ENCODE results near the gene QKI.
"Not testable (repeated sequence)": the region's sequence is repeated elsewhere in the genome, so short reads cannot be mapped to it uniquely, and the experiment has no call there.

QKI gene

DNA sequence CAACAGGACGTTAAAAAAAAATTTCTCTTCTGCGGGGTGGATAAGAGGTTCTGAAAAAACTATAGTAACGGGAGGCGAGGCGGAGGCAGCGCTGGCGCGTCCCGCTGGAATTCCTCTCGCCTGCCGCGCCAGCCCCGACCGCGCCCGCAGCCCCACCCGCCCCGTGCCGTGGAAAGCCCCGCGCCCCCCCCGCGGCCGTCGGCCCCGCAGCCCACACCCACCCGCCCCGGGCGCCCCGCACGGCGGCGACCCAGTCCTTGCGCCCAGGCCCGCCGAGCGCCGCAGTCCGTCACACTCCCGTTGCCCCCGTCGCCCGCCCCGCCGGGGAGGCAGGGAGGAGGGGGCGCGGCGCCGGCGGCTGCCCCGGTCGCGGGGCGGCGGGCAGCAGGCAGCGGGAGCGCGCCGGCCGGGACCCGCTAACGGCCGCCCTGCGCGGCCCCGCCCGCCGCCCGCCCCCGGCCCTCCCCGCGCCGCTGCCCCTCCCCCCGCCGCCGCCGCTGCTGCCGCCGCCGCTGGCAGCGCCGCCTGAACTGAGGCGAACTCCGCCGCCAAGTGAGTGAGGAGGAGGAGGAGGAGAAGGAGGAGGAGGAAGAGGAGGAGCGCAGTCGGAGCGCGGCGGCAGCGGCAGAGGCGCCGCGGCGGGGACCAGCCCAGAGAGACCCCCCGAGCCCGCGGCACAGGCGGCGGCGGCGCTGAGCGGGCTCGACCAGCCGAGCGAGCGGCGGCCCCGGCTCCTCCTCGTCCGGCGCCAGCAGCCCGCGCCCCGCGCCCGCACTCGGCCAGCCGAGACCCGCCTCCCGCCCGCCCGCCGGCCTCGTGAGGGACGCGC, at the start of gene QKI:
QKI (plus strand) TSS at position 602 of the 829 bp plus-strand sequence. CDS start 476 bp downstream, outside the sequence.
- peak; percentile 83 for DNase-seq (ENCODE audit: low read depth)

DNA sequence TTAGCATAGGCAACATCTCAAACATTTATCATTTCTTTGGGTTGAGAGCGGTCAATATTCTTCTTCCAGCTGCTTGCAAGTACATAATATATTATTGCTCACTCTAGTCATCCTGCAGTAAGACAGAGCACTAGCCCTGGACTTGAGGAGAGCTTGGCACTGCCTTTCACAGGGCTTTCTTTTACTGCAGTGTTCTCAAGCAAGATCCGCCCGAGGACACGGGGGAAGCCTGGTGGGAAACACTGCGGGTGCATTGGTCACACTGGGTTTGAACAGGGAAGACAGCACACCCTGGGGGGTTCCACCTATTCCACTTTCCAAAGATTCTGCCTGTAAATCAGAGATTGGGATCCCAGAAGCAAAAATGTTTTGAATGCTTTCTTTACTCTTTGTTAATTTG, 48.2 kb upstream of the QKI start:
- no peak for DNase-seq (ENCODE audit: low read depth)

DNA sequence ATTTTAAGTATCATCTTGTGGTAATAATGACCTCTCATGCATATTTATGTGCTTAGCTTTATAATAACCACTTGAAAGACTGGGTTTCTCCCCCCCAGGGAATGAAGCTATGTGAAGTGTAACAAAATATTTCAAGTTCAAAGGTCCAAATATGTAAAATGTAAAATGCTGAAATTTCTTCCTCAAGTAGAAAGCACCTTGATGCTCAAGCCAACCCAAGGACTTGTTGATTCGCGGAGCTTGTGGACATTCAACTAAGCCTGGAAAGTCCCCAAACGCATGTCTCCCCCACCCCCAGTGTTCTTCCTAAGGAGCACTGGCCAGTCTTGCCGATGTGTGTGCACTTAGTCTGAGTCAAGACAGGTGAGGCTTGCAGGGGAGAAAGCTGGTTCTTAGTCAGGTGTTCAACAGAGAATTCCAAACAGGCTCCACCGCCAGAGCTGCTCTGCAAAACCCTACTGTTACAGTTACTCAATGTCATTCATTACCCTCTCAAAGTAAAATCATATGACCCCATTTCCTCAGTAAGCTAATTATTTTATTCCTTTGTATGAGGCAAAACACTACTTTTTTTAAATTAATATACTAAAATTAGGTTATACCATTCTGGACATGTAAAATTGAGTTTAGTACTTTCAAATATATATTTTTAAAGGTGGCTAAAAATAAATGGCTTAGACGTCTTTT, 46.9 kb upstream of the QKI start:
- no peak for DNase-seq (ENCODE audit: low read depth)

DNA sequence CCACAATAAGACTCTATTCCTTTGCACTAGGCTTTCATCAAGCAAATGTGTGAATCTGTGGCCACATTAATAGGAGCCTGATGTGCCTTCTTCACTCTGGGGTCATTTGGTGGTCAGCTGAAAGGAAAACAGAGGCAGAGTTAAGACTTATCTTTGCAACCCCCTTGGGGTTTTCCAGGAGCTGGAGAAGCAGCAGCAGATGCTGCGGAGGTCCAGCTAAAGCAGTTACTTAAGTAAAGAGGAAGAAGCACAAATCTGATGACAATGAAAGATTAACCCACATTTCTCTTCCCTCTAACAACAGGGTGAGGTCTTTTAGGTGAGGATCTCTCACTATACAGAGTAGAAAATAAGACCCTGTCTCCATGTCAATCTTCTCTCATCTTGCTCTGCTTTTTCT, 45.4 kb upstream of the QKI start:
- no peak for DNase-seq (ENCODE audit: low read depth)

DNA sequence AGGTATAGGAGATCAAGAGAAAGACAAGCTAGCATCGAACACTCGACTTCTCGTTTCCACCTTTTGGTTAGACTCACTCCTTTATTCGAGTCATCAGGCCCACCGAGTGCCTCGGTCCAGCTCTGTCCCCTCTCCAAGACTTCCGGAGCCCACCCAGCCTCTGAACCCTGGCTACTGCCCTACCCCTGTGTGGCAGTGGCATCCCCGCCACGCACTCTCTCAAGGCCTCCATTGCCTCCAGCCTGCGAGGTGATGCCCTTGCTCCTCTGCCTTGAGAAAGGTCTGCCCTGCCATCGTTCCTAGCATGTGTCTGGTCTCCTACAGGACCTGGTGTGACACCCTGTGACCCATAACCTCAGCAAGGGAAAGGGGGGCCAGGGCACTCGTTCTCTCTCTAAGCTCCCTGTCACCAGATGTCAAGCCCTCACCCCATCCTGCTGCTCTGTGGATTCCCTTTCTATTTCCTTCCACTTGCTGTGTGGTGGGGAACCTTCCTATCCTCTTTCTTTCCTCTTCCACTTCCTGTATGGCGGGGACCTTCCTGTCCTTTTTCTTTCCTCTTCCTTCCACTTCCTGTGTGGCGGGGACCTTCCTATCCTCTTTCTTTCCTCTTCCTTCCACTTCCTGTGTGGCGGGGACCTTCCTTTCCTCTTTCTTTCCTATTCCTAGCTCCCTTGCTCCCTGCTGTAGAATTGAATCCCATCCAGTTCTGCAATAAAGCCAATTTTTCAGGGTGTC, 44.7 kb upstream of the QKI start:
- DNase-seq (ENCODE audit: low read depth), result no peak

DNA sequence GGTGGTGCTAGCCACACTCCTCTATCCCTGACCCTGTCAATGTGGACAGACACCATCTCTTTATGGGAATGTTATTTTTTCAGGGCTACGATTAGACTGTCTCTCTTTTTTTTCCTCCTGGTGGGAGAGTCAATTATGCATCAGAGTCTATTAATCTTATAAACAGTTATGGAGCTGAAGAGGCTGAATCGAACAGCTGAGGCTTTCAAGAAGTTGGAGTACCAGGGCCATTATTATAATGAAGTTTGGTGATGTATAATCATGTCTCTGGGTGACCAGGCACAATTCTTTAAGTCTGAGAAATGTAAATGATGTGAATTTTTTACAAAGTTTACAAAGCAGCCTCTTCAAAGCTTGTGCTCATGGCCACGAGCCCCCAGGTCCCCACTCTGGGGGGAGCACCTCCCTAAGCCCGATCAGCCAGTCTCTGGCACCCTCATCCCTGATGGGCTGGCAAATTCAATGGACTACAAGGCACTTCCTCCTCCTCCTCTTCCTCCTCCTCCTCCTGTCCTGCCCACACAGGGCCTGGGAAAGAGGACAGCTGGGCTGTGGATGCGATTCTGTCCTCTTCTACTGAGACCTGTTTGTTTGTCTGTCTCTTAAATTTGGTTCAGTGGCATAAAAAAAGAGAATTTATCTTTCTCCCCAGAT, 43.9 kb upstream of the QKI start:
- no peak for DNase-seq (ENCODE audit: low read depth)

DNA sequence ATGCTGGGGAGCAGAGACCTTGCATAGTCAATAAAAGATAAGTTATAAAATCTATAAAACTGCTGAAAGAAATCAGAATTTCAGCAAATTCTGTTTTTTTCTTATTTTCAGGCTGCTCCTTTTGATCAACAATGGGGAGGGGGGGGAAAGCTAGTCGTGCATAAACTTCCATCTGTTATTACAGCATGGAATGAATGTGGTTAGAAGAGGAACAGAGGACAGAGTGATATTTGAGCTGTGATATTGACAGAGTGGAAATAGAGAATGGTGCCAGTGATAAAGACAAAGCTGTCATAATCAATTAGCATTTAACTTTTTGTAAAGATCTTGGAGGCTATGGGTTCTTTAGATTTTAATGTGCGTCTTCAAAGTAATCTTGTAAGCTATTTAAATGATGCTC, 43.4 kb upstream of the QKI start:
- DNase-seq (ENCODE audit: low read depth), result no peak

DNA sequence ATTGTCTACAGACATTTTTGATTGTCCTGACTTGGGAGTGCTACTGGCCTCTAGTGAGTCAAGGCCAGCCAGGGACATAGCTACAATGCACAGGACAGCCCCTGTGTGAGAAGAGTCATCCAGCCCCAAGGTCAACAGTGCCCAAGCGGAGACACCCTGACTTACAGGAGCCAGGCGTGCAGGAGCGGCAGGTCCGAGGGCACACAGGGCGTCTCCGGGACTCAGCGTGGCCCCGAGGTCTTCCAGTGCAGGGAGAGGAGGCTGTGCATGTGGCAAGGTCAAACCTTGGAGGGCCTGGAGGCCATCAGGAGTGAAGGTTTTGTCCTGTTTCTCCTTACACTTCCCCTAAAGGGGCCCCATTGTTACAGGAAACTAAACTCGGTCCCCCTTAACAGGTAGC, 41.3 kb upstream of the QKI start:
- no peak for DNase-seq (ENCODE audit: low read depth)

DNA sequence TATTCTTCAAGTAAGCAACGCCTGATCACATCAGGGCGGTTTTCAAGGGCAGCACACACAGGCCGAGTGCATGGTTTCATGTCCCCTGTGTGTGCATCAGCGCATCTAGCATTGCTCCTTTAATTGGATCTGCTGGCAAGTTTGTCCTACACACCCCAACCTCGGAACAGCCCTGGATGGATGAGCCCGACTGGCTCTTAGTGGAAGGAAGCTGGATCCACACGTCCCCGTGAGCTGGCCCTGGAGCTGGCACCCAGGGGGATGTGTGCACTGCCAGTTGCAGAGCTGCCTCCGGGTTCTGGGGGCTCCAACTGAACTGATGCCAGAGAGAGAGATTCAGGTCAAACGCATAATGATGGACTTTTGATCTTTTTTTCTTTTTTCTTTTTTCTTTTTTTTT, 39.2 kb upstream of the QKI start:
- DNase-seq (ENCODE audit: low read depth), result no peak

DNA sequence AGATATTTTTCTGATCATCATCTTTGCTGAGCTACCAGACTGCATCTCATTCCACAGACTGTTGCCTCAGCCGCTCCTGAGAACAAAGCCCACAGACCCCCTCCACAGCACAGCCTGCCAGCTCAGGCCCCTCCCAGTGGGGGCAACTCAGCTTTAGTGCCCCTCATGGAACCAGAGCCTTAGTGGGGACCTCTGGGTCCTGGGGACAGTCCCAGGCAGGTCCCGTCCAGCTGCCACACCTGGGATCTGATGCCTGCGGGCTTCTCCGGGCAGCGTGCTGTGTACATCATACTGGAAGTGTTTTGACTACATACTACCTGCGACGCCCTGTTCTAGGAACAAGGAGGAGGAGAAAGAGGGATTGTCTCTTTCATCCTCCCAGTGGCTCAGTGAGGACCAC, 38.3 kb upstream of the QKI start:
- no peak for DNase-seq (ENCODE audit: low read depth)

DNA sequence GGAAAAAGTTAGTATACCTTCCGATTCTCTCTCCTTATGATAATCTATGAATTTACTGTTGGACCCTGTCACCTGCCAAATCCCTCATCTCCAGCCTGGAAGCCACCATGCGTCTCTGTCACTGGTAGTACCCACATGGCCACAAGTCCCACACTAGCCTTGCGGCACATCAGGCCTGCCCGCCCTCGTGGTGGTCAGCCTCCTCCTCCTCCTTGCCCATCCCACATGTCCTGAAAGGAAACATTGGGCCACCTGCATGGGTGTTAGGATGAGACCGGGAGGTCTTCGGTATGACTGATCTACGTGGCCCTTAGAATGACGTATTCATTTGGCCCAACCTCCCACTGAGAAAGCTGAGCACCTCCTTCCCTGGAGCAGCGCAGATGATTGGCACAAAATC, 37.0 kb upstream of the QKI start:
- DNase-seq (ENCODE audit: low read depth), result no peak

DNA sequence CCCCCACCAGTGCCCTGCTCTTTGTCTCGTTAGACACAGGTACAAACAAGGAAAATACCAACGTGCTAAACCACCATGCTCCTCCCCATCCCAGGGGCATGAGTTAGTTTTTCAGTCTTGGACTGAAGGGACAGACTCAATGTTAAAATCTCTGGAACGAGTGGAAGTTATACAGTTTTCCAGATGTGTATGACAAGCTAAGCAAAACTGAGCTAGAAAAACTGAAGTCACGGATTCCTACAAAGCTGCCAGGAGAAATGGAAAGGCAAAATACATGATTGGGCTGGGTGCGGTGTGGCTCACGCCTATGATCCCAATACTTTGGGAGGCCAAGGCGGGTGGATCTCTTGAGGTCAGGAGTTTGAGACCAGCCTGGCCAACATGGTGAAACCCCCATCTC, 34.3 kb upstream of the QKI start:
- no peak for DNase-seq (ENCODE audit: low read depth)

DNA sequence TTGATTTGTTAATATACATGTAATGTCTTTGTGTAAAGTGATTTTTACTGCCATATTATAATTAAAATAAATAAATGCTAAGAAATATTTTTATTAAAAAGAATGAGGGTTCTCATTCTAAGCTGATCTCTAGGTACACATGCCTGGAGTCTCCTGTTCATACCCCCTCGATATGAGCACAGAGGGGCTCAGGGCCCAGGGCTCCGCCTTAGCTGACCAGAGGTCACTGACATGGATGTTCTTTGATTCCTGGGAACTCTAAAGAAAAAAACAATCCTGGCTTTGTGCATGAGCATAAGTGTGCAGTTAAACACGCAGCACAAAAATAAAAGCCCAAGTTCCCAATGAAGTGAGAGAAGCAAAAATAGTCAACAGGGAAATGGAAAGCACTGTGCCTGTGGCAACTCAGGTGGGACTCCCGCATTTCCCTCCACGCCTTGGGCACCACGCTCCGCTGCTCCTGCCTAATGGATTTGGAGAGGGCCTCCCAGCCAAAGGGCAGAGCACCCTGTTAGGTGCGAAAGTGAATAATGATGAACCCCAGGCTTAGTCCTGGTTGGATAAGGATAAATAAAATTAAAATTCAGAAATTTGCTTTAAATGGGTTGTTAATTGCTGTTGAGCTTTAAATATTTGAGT, 33.3 kb upstream of the QKI start:
- DNase-seq (ENCODE audit: low read depth), result no peak

DNA sequence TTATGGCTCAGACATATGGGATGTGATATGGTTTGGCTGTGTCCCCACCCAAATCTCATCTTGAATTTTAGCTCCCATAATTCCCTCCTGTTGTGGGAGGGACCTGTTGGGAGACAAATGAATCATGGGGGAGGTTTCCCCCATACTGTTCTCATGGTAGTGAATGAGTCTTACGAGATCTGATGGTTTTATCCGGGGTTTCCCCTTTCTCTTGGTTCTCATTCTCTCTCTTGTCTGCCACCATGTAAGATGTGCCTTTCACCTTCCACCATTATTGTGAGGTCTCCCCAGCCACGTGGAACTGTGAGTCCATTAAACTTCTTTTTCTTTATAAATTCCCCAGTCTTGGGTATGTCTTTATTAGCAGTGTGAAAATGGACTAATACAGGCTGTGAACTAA, 31.1 kb upstream of the QKI start:
- not testable (repeated sequence) for DNase-seq (ENCODE audit: low read depth)

DNA sequence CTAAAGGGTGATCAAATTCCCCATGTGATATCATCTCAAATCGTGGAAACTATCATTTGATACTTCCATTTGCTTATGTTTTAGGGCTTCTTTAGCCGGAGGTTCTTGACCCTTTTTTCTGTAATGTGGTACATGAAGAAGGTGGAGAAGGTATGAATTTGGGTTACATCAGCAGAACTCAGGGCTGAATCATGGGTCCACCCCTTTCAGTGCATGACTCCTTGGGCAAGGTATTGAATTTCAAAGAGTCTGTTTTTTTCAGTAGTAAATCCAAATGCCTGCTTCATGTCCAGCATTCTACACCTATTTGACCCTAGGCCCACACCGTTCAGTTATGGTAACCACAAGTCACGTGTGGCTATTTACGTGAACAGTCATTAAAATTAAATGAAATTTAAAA, 30.6 kb upstream of the QKI start:
- DNase-seq (ENCODE audit: low read depth), result peak; percentile 41

DNA sequence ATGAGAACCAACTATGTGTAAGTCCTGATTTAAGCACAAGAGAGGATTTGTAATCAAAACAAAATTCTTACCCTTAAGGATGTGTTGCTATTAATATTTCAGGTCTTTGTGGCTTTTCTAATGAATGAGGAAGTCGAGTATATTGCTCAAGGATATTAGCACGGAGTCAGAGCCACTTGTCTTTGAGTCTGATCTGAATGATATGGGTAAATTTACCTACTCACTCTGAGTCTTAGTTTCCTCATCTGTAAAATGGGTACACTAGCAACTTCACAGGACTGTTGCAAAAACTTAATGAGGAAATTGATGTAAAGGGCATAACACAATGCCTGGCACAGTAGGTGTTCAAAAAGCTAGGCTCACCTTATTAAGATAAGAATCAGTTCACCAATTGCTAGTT, 30.0 kb upstream of the QKI start:
- DNase-seq (ENCODE audit: low read depth), result no peak

DNA sequence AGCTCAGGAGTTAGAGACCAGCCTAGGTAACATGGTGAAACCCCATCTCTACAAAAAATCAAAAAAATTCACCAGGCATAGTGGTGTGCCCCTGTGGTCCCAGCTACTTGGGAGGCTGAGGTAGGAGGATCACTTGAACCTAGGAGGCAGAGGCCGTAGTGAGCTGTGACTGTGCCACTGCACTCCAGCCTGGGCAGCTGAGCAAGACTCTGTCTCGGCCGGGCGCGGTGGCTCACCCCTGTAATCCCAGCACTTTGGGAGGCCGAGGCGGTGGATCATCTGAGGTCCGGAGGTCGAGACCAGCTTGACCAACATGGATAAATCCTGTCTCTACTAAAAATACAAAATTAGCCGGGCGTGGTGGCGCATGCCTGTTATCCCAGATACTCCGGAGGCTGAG, 29.0 kb upstream of the QKI start:
- not testable (repeated sequence) for DNase-seq (ENCODE audit: low read depth)

DNA sequence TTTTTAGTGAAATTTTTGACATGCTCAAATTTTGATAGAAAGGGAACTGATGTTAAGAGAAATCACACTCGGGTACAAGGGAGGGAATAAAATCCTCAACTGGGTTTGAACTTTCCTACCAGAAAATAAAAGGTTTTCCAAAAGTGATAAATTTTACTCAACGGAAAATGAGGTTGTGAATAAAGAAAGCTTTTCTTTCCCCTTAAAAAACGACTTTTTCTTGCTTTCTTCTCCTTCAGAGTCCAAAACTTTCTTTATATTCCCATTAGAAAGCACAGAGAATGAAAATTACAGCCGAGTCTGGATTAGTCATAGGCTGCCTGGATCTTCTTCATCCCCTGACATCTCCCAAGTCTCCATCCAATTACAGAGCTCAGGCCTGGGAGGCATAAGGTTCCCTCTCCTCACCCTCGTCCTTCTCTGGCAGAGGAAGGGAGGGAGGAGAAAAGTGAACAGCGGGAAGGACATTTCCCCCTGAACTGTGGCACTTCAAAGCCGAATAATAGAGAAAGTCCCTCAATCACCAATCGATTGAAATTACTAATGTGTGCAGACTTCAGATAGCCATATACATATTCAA, 28.1 kb upstream of the QKI start:
- no peak for DNase-seq (ENCODE audit: low read depth)

DNA sequence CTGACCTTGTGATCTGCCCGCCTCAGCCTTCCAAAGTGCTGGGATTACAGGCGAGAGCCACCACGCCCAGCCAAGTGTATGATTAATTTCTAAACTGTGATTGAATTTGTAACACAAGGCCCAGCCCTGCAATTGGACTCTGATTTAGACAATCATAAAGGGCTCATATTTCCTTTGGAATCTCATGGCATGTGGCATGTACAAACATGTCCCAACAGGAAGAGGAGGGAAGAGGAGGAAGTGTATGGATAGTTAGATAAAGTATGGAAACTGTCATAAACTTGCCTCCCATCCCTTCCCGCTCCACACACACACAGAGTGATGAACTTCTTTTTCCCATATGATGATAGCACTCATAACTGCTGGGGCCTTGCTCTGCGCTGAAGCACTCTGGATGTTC, 27.2 kb upstream of the QKI start:
- no peak for DNase-seq (ENCODE audit: low read depth)

DNA sequence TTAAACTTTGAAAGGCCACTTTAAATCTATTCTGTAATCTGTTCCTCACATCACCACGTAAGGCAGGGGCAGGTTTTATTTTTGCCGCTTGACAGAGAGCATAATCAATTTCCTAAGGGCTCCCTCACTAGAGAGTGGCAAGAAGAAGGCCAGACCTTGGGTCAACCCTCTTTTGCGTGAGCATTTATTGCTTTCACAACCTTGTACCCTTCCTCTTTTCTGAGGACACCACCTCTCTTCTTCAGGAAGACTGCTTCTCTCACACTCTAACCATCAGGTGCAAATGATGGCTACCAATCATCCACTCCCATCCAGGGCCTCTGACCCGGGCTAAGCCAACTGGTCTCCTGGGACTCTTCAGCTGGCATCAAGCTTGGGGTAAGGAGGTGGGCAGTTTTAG, 25.2 kb upstream of the QKI start:
- no peak for DNase-seq (ENCODE audit: low read depth)

DNA sequence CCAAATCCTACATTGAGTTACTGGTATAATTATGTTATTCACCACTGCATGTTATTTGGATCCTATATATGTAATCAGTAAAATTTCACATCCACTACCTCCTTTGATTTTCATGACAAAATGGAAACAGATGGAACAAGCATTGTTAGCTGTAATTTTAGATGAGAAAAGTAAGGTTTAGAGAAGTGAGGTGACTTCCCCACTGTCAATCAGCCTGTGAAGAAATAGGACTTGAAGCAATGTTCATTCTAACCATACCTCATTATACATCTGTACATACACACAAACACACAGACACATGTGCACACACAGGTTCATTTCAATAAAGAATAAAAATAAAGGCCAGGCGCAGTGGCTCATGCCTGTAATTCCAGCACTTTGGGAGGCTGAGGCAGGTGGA, 23.7 kb upstream of the QKI start:
- no peak for DNase-seq (ENCODE audit: low read depth)

DNA sequence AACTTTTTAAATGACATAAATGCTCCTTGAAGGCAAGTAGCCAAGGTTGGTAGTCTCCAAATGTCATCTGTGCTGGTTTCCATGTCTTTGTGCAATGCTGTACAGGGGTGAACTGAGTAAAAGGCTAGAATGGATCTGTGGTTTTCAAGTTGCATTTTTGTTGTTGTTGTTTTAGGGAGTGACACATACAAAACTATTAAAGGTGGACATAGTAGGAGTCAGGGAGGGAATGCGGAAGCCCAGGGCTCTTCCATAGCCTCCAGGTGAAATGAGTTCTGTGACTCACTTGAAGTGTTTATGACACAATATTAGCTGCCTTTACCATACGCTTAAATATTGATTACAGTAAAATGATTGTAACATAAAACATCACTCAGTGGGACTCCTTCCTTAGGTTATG, 22.5 kb upstream of the QKI start:
- peak; percentile 78 for DNase-seq (ENCODE audit: low read depth)
